ENCODE results near the gene HOXB3.

Gene HOXB3

DNA sequence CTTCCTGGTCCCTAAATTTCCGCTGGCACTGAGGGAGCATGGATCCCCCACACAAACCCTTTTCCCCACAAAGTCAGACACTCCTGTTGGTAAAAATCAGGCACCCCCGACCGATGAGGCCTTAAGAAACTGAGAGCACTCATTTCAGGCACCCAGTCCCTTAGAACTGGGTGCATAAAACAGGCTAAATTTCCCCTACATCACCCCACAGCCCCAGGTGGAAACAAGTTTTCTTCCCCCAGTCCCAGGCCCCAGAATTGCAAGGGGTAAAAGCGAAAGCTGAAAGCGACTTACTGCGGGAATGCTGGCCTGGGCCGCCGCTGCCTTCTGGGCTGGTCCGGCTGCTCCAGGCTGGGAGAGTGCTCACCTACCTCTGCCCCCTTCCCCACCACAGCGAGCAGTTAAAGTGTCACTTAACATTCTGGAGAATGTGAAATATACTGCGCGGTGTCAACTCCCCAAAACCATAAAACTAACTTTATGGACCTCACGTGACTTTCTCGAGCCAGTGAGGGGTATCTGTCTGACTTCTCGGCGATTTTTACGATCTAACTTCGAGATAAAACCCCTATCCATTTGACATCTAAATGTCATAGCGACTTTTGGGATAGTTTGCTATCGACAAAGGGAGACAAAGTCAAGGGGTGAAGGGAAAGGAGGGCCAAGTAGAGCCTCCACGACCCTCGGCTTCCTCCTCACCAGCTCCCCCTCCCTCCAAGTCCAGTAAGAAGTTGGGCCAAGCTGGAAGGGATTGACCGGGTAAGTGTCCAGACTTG lies at the start of gene HOXB3:
HOXB3 (minus strand) TSS at position 411 of the 776 bp plus-strand sequence. CDS start 37,767 bp downstream, outside the sequence.
- no peak for DNase-seq (ENCODE audit: low read depth in 2 of 2, low spot score in 1 of 2)

DNA sequence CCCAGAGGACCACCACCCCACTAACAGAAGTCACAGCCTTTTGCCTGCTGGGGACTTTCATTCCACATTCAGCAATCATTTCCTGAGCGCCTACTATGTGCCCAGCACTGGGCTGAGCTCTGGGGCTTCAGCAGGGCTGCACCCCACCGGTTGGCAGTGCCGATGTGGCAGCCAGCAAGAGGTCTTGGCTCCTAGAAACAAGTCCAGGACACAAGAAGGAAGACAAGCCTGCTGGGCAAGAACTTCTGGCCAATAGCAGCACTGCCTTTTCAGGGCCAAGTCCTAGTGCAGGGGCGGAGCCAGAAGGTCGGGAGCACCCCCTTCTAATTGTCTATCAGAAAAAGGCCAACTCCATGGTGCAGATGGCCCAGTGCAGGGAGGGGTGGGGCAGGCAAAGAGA lies 49.1 kb upstream of the HOXB3 start:
- DNase-seq (ENCODE audit: low read depth in 2 of 2, low spot score in 1 of 2) = no peak

- DNase-seq (ENCODE audit: low read depth in 2 of 2, low spot score in 1 of 2) = no peak
Observed at GRCh38 chr17:48637323-48638260, 47.6 kb upstream of the HOXB3 start.

DNA sequence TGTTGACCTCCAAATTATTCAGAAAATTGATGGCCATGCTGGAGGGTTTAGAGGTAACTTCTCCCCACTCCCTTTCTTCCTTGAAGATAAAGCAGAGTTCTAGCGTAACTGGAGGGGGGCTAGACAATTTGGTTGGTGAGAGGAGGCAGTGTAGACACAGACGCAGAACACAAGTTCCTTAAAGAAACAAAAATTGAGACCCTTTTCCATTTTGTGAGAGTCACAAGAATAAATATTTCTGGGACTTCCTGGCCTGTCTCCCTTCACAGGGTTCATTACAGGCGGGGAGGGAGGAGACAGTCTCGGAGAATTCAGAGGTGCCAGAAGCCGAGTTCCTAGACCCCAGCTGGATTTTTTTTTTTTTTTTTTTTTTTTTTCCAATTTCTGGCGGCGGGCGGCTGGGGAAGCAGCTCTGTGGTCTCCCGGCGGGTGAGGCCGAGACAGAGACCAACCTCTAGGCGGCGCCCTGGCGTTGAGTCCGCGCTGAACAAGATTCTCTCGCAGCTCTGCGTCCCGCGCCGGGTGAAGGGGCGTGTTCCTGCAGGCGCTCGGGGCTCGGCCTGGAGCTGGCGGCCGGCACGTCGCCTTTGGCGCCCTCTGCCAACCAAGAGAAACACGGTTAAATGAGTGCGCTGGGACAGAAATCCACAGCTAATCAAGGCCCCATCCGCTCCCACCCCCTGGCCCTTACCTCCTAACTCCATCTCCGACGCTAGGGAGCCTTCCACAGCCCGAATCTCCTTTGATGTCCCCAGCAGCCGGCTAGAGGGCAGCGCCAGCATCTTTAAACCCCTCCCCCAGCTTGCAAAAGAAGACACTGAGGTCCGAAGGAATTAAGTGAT lies 46.4 kb upstream of the HOXB3 start:
- DNase-seq (ENCODE audit: low read depth in 2 of 2, low spot score in 1 of 2) = peak in 1 of 2 donors; percentile 49

DNA sequence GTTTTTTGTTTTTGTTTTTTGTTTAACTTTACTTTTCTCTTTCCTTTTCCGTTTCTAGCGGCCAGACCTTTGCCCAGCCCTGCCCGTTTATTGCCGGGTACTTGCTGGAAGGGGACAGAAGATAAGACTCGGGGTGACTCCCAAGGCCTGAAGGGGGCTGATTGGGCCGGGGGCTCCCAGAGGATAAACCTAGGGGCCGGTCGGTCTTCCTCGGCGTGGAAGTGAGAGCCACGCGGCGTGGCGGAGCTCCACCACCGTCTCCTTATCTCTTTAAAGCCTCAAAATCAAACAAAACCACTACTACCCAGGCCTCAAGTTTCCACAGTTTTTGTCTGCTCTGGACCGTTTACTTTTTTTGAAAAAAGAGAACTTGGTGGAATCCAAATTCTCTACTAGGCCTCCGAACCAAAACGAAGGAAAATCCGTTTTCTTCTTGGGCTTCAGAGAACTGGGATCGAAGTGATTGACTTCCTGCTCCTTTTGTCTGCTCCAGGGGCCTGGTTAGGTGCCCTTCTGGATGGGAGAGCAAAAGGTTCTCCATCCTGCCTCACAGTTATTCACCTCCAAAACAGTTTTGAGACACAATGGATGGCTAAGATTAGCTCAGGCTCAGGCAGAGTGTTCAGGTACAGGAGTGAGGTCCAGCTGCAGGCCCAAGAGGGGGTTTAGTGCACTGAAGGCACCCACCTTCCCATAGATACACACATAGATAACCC lies 44.6 kb upstream of the HOXB3 start:
- no peak for DNase-seq (ENCODE audit: low read depth in 2 of 2, low spot score in 1 of 2)

DNA sequence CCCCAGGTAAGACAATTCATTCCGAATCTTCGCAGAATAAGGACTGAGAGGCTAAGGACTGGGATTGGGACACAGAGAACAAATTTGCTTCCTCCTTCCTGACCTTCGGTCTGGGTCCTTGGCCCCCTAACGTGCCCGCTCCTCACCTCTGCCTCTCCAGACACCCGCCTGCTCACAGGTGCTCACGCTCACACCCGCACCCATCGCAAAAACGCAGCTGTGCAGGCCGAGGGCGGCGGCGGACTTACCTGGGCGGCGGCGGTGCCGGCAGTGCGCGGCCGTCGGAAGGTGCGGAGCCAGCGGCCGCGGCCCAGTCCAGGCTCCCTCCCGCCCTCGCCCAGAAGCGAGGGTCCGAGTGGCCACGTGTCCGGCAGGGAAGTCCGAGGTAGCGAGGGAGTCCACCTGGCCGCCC lies 43.2 kb upstream of the HOXB3 start:
- DNase-seq (ENCODE audit: low read depth in 2 of 2, low spot score in 1 of 2) = no peak

GRCh38 chr17:48632579-48633265 lies 42.7 kb upstream of the HOXB3 start:
- DNase-seq (ENCODE audit: low read depth in 2 of 2, low spot score in 1 of 2) = no peak

- no peak for DNase-seq (ENCODE audit: low read depth in 2 of 2, low spot score in 1 of 2)
Observed at GRCh38 chr17:48631693-48632578, 41.9 kb upstream of the HOXB3 start.

GRCh38 chr17:48630925-48631692 lies 41.1 kb upstream of the HOXB3 start:
- no peak for DNase-seq (ENCODE audit: low read depth in 2 of 2, low spot score in 1 of 2)

DNA sequence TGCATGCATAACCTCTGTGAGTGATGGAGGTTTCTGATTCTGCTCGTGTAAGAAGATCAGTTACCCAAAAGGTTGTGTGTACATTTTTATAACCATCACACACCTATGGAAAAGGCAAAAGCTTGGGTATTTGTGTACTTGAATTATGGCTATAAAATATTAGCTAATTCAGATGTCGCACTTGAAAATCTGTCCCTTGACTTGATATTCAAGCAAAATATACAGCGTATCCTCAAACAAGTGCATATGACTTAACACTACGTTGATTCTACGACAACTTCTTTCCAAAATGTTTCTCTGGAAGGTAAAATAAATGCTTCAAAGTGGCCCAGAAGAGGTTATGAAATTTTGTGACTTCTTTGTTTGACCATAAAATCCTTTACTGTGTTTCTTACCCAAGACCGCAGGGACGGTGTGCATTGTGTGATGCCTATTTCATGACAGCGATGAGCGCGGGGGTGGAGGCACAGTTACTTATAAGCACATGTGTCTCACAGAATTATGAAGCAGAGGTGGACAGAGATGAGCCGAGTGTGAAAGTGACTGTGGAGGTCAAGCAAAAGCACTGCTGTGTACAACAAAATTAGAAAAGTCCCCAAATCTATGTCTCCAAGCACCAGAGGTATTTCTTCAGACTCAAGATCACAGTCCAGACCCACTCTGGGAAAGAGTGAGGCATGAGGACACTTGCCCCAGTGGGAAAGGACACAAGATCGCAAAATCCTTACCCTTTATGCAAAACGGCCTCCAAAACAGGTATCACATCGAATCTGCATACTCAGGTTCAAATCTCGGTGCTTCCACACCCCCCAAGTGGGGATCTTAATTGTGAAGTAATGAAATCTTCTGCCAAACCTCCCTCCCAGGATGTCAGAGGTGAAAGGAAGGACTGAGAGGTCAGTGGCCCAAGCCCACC lies 40.2 kb upstream of the HOXB3 start:
- no peak for DNase-seq (ENCODE audit: low read depth in 2 of 2, low spot score in 1 of 2)

DNA sequence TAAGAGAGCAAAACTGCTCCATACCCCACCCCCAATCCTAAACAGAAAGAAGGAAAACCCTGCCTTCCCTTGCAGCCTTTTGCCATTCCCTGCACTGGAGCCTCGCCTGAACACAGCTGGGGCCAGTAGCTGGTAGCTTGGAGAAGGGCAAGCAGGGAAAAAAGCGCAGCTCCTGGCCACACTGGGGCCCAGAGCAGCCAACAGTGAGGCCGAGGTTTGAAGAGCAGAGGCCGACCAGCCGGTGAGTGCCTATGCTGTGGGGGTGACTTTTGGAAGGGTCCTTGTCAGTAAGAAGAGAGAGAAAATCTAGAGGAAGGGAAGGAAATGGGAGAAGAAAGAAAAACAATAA lies 39.3 kb upstream of the HOXB3 start:
- DNase-seq (ENCODE audit: low read depth in 2 of 2, low spot score in 1 of 2) = no peak

- DNase-seq (ENCODE audit: low read depth in 2 of 2, low spot score in 1 of 2) = no peak
Observed at GRCh38 chr17:48628649-48629410, 38.8 kb upstream of the HOXB3 start.

DNA sequence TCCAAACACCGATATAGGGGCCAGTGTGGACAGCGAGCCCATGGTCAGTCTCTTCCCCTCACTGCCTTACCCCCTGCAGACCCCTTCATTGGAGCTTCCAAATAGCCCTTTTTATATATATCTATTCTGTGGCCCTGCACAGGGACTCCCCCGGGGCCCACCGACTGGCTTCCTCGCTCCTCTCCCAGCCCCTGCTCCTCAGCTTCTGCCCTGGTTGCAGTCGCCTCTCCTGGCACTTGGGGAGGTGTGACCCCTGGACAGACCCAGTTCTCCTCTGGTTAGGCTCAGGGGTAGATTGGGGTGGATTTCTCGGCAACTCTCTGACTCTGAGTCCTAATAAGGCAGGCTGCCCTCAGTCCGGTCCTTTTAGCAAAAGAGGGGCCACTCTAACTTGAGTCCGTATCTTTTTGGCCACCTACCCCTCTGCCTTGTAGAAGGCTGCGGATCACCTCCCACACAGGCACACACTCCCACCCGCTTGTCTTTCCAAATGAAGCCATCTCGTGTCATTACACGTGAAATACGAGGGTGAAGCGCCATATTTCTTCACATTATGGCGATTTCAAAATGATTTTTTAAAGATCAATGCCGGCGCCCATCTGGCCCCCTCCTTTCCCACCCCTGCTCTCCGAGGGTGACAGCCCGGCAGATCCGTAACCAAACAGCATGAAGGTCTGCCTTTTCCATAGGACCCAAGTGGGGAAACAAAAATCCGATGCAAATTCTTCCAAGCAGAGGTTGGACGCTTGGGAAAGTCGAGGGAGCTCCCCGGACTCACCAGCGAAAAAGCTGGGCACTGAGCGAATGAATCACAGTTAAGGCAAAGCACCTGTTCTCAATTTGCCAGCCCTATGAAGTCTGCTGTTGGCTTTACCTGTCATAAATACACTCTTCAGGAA lies 37.8 kb upstream of the HOXB3 start:
- DNase-seq (ENCODE audit: low read depth in 2 of 2, low spot score in 1 of 2) = no peak

DNA sequence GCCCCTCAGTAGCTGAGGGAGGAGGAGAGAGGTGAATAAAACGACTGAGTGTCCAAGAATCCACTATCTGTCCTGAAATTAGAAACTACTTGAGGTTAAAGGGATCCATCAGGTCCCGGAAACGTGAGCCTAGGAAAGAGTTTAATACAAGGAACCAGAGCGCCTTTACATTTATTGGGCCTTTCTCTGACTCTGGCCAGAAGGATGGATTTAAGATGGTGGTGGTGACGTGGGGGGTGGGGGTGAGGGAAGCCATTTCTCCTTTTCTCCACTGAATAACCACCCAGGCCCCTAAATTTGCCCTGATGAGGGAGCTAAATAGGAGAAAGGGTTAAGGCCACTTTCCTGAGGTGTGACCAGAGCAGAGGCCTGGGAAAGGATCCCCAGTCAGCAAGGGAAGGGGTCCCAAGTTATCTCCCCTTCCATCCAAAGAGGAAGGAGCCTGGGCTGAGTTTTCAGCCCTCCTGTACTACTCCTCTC lies 37.1 kb upstream of the HOXB3 start:
- no peak for DNase-seq (ENCODE audit: low read depth in 2 of 2, low spot score in 1 of 2)
